BJ (cell line): ENCODE data around the gene DPP6. TPM values are rescaled to one million over a fixed set of nuclear protein-coding genes. Genes with fewer than 3 reads are reported as not detected.

Experiments
- CTCF ChIA-PET: fragments of 350-600 bp; formaldehyde crosslinking; extraction: SDS; loops from one replicate; lab custom pipeline; 2021; ENCODE audit warnings: antibody characterized with exemption, inconsistent platforms; lab: Yijun Ruan, JAX
- POLR2A ChIA-PET: fragments of 300-600 bp; sonication (Branson Sonifier 250); formaldehyde crosslinking; extraction: SDS; loops from one replicate; lab custom pipeline; 2021; ENCODE audit warnings: antibody characterized with exemption; lab: Charles Lee
- DNase-seq: peaks from one replicate; pipeline ENCODE4 v3.0.0-alpha.2; 2011; ENCODE audit warnings: low read depth
- H3K27me3 ChIP-seq: 2 replicates; pipeline ENCODE4 v1.6.0; 2011; ENCODE audit warnings: low read length; ENCODE audit not compliant: control insufficient read depth, insufficient read depth
- H3K36me3 ChIP-seq: 2 replicates; pipeline ENCODE4 v1.5.1; 2011; ENCODE audit warnings: low read length; ENCODE audit not compliant: control insufficient read depth, insufficient read depth
- H3K4me3 ChIP-seq: 2 replicates; pipeline ENCODE4 v1.5.1; 2011; ENCODE audit warnings: low read depth, mild to moderate bottlenecking, control low read depth, low read length
- CTCF ChIP-seq: IDR thresholded peaks from 2 replicates; pipeline ENCODE4 v1.5.1; 2011; ENCODE audit warnings: low read depth, mild to moderate bottlenecking, control low read depth, inconsistent platforms, low read length, moderate library complexity; ENCODE audit not compliant: insufficient read depth
- polyA plus RNA-seq: library from polyadenylated mRNA; depleted of rRNA; stranded (reverse); fragments of >200 nt; gene quantifications from 2 replicates; pipeline ENCODE4 v1.2.3, GENCODE V29; 2011

The DPP6 gene
- polyA plus RNA-seq, 1 experiment = not detected

- DNase-seq = no peak
- POLR2A ChIA-PET = no interaction called here
- TF ChIP-seq CTCF = no peak
- Histone ChIP-seq H3K36me3 (no peaks in the 10 kb centered on the region), H3K4me3 (no peak overlapping the region), H3K27me3 (no peaks in the 10 kb centered on the region)
- CTCF ChIA-PET = no interaction called here
These were observed 321.8 kb downstream of the DPP6 start for GRCh38 chr7:154373956-154374355.

DNA sequence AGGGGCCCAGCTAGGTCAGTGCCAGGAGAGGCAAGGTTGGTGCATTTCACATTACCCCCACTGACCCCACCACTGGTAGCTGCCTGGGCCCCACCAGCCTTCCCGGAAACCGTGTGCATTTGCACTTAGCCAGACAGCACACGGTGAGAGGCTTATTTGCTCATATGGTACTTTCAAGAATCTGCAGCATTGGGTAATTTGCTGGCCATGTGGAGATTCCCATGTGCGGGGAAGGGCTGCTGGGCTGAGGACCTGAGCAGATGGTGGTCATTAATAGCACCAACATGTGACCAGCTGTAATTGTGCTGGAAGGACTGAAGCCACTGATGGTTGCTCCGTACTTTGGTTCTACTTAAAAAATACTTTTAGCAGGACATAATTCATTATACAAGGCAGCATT lies 323.8 kb downstream of the DPP6 start:
- ChIA-PET POLR2A (no interaction called here), CTCF (no interaction called here)
- no peak overlapping the region for H3K4me3 ChIP-seq
- H3K36me3 ChIP-seq = no peaks in the 10 kb centered on the region
- no peak for DNase-seq
- H3K27me3 ChIP-seq = no peaks in the 10 kb centered on the region
- no peak for TF ChIP-seq CTCF

DNA sequence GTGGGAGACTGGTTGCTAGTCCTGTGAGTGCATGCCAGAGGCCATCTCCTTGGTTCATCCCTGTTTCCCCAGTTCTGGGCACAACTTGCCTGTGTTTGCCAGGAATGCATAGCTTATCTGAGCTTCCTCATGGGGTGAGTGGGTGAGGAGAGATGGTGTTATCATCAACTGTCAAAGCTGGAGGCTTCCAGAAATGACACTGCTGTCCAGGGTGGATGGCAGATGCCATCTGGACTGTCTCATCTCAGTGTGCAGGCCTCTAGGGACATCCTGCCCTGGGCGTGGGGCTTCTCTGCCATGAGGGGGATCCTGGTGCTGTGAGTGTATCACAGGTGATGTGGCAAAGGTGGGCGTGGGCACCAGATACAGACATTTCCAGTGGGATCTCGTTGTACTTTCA lies 328.6 kb downstream of the DPP6 start:
- no peak overlapping the region for H3K4me3 ChIP-seq
- ChIA-PET POLR2A (no interaction called here), CTCF (interaction anchor here (1.0 kb wide), 1 partner anchor 8 kb away, joined by 4 read pairs; no protein-coding TSS in a partner anchor)
- H3K27me3 ChIP-seq = no peaks in the 10 kb centered on the region
- DNase-seq = no peak
- TF ChIP-seq CTCF = no peak
- H3K36me3 ChIP-seq = no peaks in the 10 kb centered on the region

DNA sequence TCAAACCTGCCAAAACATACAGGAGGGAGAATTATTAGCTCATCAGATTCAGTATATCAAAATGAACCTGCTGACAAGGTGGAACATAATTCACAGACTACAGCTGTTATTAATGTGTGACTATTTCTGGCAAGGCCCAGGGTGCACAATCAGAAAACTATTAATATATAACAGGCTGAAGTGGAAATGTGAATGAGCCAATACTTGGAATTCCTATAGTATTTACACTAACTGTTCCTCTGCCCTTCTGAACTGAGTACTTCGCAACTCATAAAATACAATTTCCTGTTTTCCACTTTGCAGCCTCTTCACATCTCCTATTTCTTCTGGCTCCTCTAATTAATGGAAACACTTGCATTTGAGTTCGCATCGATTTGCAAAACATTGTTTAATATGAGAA lies 330.8 kb downstream of the DPP6 start:
- no peak for DNase-seq
- H3K36me3 ChIP-seq = no peaks in the 10 kb centered on the region
- H3K4me3 ChIP-seq = no peak overlapping the region
- POLR2A ChIA-PET = no interaction called here
- TF ChIP-seq CTCF = no peak
- CTCF ChIA-PET = no interaction called here
- no peaks in the 10 kb centered on the region for H3K27me3 ChIP-seq

DNA sequence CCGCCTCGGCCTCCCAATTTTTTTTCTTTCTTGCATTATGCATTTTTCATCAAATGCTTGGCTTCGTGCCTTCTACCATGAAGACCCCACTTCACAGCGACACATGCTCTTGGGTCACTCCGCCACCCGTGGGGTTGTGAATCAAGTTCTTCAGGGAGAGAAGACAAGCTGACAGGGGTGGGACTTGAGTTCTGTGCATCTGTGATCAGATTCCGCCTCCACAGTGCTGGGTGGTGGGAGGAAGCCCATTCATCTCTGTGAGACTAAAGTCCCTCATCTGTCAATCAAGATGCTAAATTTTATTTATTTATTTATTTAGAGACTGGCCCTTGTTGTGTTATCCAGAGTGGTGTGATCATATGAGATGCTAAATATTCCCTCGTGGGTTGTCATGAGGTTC lies 333.0 kb downstream of the DPP6 start:
- Histone ChIP-seq H3K27me3 (no peaks in the 10 kb centered on the region), H3K36me3 (no peaks in the 10 kb centered on the region), H3K4me3 (no peak overlapping the region)
- CTCF ChIA-PET = no interaction called here
- no peak for DNase-seq
- TF ChIP-seq CTCF = no peak
- POLR2A ChIA-PET = no interaction called here
